ENCODE measurements around the gene CRY1.

Gene CRY1

GRCh38 chr12:107093417-107094182 lies at the start of gene CRY1:
TSS of gene CRY1 (minus strand) at chr12:107093549. CDS start at chr12:107092961, 588 bp downstream.
- in situ Hi-C loops (cut with HindIII; ENCODE audit: low sequenced_read_pairs), result no loop called here
- DNase-seq (ENCODE audit: low read depth), result peak; percentile 87
- no peak for TF ChIP-seq CTCF (IDR thresholded peaks at IDR 0.05; ENCODE audit: low read depth, low read length, missing control alignments)
- H3K4me3 ChIP-seq (ENCODE audit: low read depth, low read length), result peak within 1 kb of the TSS; percentile 95

DNA sequence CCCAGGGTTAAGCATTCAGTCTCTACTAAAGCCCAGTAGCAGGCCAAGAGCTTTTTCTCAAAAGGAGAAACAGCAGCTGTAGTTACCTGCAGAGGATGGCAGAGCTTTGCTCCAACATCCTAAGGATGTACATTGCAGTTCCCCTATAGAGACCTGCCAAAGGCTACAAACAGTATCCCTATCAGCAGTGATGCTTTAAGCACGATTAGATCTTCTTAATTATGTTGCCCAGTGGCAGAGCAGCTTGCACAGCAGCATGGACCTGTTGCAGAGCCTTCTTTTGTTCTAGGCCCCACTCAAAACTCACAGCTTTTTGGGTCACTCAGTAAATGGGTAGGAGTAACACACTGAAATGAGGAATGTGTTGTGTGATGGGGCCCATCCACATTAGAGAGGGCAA lies 46.4 kb upstream of the CRY1 start:
- H3K4me3 ChIP-seq (ENCODE audit: low read depth, low read length), result no peak overlapping the region
- TF ChIP-seq CTCF (IDR thresholded peaks at IDR 0.05; ENCODE audit: low read depth, low read length, missing control alignments), result no peak
- no peak for DNase-seq (ENCODE audit: low read depth)
- in situ Hi-C loops (cut with HindIII; ENCODE audit: low sequenced_read_pairs), result no loop called here

DNA sequence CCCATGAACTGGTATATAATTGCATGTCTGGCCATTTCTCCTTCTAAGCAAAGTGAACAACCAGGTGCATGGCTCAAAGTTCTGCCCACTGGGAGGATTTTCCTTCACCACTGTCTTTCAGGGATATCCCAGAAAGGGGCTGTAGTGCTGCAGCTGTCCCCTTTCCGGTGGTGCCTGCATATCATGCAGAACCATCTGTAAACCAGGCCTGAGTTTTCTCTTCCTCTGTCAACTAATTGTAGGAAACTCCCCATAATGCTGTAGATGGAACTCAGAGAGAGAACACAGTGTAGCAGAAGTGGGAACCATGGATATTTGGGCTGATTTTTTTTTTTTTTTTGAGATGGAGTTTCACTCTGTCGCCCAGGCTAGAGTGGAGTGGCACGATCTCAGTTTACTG lies 45.6 kb upstream of the CRY1 start:
- TF ChIP-seq CTCF (IDR thresholded peaks at IDR 0.05; ENCODE audit: low read depth, low read length, missing control alignments), result no peak
- in situ Hi-C loops (cut with HindIII; ENCODE audit: low sequenced_read_pairs), result no loop called here
- DNase-seq (ENCODE audit: low read depth), result no peak
- no peak overlapping the region for H3K4me3 ChIP-seq (ENCODE audit: low read depth, low read length)

DNA sequence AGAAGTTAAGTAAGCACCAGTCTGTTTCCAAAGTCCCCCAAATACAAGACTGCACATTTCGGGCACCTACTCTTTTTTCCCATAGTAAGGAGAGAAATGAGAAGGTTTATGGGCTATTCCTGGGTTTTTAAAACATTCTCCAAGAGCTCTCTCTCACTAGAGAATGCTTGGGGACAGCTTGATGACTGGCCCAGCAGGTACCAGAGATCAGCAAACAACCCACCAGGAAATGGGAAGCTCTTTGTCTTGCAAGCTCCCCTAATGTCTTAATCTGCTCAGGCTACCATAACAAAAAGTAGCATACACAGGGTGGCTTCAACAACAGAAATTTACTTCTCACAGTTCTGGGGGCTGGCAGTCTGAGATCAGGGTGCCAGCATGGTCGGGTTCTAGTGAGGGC lies 41.8 kb upstream of the CRY1 start:
- no peak for DNase-seq (ENCODE audit: low read depth)
- no peak overlapping the region for H3K4me3 ChIP-seq (ENCODE audit: low read depth, low read length)
- TF ChIP-seq CTCF (IDR thresholded peaks at IDR 0.05; ENCODE audit: low read depth, low read length, missing control alignments), result no peak
- in situ Hi-C loops (cut with HindIII; ENCODE audit: low sequenced_read_pairs), result no loop called here

GRCh38 chr12:107134558-107134957 lies 41.2 kb upstream of the CRY1 start:
- no peak overlapping the region for H3K4me3 ChIP-seq (ENCODE audit: low read depth, low read length)
- no peak for DNase-seq (ENCODE audit: low read depth)
- peak; percentile 21 for TF ChIP-seq CTCF (IDR thresholded peaks at IDR 0.05; ENCODE audit: low read depth, low read length, missing control alignments)
- in situ Hi-C loops (cut with HindIII; ENCODE audit: low sequenced_read_pairs), result loop anchor here (5.0 kb wide), 1 partner anchor 188 kb away; no protein-coding TSS in a partner anchor

DNA sequence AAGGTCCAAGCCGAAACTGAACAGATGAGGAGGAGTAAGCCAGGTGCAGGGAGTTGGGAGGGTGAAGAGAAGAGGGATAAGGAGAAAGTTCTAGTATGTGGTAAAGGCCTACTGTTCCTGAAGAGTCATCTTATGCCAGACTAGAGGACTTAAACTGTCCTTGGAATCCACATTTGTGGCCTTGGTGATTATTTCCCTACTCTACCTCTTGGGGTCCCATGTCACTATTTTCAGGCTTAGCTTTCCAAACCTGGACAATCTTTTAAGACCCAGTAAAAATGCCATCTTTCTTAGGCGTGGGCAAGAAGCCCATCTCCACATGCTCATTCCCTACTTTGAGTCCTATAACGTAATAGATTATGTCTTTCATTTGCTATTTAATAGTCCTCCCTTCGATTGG lies 40.1 kb upstream of the CRY1 start:
- no peak overlapping the region for H3K4me3 ChIP-seq (ENCODE audit: low read depth, low read length)
- TF ChIP-seq CTCF (IDR thresholded peaks at IDR 0.05; ENCODE audit: low read depth, low read length, missing control alignments), result peak; percentile 19
- in situ Hi-C loops (cut with HindIII; ENCODE audit: low sequenced_read_pairs), result loop anchor here (5.0 kb wide), 1 partner anchor 189 kb away; no protein-coding TSS in a partner anchor
- no peak for DNase-seq (ENCODE audit: low read depth)

All from astrocyte of the cerebellum (primary cell).